ENCODE data around the gene LRRC49.

Gene LRRC49

DNA sequence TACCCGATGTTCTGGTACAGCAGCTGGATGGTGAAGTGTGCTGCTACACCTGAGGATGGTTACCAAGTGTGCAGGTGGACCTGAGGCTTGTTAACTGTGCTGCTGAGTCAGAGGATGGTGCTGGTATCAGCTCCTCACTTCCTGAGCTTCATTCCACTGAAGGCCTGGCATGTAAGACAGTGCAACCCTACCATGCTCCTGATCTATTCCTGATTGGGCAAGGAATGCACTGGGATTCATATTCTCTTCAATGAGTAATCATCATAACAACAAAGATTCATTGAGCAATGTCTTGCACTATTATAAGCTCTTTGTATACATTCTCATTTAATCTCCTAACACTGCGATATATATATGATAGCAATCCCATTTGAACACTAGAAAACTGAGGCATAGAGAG is 159.7 kb downstream of the LRRC49 start:
- peak; percentile 72 for DNase-seq

DNA sequence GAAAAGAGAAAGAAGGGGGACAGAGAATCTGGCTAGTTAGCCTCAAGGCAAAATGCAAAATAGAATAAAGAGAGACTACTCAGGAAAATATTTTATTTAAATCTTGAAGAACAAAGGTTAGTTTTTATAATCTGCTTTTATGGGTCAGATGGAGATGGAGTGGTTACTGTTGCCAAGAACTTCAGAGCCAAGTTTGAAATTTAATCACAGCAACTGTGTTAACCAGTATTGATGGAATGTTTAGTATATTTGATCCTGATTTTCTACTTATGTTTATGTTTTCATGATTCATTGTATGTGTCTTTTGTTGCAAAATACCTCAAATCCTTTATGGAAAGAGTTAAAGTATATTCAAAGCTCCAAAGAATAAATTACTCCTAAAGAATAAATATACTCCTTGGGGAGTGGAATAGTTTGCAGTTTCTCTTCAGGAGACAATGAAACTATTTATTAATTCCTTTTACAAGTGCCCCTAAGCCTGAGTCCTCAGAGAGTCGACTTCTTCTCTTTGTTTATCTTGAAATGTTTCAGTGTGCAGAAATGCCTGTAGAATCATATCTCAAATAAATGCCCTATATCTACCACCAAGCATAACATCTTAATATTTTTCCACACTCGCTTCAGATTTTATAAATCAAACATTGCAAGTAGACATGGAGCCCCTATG is 161.8 kb downstream of the LRRC49 start:
- no peak for DNase-seq

DNA sequence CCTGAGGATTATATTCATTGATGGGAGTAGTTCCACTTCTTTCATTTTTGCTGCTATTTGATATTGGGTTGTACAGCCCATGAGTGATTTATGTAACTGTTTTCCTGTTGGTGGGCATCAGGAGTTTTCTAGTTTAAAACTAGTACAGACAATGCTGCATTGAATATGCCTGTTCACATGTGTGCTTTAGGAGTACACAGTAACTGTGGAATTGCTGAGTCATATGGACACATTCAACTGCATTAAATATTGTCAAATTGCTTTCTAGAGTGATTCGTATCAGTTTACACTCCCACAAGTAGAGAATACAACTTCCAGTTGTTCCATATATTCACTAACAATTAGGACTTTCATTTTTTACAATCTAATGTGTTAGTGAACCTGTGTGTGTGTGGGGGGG is 162.8 kb downstream of the LRRC49 start:
- peak; percentile 67 for DNase-seq

DNA sequence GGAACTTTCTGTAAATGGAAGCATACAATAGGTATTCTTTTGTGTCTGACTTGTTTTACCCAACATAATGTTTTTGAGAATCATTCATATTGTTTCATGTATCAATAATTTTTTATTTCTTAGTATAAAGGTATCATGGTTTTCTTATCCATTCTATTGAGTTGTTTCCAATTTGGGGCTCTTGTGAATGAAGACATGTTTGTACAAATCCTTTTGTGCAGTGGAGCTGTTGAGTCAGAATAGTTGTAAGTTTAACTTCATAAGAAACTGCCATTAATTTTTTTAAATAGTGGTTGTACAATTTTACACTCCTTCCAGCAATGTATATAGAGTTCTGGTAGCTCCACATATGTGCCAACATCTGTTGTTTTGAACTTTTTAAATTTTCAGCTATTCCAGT is 163.5 kb downstream of the LRRC49 start:
- DNase-seq, result no peak

DNA sequence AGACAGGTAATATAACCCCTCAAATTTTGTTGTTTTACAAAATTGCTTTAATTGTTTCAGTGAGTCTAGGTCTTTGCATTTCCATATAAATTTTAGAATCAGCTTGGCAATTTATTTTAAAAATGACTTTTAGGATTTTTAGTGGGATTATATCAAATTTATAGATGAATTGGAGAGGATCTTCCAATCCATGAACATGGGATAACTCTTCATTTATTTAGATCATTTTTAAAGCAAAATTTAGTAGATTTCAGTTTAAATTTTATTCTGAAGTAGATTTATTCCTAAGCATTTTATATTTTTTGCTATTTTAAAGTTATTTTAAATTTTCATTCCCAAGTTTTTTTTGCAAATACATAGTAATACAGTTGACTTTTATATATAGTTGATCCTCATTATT is 164.5 kb downstream of the LRRC49 start:
- no peak for DNase-seq

DNA sequence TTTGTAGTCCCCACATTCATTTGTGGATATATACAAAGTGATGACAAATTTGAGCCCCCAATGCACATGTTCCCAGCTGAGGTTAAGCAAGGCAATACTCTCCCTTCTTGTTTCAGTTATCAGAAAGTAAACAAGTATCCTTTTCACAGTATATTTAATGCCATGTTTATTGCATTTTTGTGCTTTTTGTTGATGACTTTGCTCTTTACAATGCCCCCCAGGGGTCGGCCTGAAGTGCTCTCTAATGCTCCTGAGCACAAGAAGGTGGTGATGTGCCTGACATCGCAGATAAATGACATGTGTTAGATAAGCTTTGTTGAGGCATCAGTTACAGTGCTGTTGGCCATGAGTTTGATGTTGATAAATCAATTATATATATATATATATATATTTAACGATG is 165.0 kb downstream of the LRRC49 start:
- no peak for DNase-seq

DNA sequence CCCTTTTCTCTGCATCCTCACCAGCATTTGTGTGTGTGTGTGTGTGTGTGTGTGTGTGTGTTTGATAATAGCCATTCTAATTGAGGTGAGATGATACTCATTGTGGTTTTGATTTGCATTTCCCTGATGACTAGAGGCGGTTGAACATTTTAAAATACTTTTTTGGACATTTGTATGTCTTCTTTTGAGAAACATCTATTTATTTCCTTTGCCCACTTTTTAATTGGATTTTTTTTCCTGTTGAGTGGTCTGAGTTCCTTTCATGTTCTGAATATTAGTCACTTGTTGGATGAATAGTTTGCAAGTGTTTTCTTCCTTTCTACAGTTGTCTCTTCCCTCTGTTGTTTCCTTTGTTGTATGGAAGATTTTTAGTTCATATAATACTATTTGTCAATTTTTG is 168.4 kb downstream of the LRRC49 start:
- DNase-seq, result peak; percentile 54

DNA sequence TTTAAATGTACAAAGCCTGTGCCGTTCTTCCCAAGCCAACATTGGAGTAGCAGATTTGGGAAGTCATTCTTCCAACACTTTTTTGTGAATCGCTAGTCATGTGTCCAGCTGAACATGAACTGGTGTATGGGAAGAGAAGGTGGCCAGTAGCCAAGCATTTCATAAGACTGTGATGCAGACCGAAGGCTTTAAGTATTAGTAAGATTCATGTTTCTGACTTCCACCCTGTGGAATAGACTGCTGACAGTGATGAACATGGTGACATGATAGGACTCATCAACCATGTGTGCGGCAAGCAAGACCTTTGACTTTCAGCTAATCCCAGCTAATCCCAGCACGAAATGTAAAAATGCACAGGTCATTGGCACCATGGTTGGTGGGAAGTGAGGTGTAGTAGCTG is 174.4 kb downstream of the LRRC49 start:
- DNase-seq, result peak; percentile 94

DNA sequence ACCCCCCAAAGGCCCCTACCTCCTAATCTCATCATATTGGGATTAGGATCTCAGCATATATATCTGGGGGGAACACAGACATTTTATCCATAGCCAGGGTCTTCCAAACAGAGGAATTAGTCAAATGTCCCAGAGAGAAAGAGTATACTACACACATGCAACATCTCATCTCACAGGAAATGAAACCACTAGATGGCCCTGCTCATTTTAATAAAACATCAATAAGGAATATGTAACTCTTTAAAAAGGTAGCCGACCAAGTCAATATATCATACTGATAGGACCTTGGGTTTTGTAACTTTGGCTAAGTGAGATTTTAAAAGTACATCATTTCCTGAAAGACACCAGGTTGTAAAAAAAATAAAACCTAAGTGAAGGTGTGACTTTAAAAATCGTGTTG is 177.1 kb downstream of the LRRC49 start:
- no peak for DNase-seq

DNA sequence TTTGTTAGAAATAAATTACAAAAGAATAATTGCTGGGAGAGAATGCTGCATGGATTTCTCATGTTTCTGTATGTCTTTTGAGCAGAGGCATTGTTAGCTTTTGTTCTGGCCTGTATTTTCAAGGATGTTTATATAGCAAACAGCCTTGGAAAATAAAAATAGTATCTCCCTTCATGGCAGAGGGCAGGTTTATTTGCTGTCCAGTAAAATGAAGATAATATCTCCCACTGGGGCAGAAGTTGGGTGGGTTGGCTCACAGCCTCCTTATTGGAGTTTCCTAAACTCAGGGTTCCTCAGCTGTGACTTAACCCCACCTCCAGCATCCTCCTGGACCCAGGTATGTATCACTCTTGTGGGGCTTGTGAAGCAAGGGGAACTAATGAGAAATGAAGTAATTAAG is 178.9 kb downstream of the LRRC49 start:
- DNase-seq, result no peak

DNA sequence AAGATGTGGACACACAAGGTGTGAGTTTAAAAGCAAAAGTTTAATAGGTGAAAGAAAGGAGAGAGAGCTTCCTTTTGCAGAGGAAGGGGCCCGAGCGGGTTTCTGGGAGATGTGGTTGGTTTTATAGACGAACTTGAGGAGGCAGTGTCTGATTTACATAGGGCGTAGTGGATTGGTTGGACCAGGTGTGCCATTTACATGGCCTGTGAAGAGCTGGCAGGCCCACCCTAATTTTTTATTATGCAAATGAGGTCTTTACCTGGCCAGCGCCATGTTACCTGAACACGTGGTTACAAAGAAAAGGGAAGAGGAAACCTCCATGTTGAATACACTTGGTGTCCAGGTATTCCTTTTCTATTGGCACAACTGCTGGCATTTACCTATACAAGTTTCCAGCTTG is 179.8 kb downstream of the LRRC49 start:
- DNase-seq, result no peak

DNA sequence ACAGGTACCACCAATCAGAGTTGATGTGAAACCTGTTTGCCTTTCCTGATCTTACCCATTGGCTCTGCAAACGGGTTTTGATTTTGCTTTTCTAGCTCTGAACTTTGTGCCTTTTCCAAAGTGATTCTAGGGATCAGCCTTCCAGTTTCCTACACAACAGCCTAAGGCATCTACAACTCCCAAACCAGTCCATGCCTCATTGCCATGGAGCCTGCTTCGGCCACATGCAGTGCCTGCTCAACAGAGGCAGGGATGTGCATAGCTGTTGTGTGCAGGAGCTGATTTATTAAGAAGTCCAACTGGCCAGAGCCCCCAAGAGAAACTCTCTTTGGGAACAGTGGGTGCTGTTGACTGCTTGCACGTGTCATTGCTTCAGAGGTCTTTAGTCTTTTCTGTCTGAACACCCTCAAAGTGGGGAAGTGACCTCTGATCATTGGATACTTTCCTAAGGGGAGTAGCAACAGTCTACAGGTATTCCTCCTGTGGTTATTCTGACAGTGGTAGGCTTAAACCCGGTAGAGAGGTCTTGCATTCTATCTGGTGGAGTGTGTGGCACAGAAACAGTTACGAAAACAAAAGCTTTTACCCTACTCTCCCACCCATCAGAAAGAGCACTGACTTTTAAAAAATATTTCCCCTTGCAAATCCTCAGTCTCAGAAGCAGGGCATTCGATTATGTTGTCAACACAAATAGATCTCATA is 186.0 kb downstream of the LRRC49 start:
- DNase-seq, result no peak

DNA sequence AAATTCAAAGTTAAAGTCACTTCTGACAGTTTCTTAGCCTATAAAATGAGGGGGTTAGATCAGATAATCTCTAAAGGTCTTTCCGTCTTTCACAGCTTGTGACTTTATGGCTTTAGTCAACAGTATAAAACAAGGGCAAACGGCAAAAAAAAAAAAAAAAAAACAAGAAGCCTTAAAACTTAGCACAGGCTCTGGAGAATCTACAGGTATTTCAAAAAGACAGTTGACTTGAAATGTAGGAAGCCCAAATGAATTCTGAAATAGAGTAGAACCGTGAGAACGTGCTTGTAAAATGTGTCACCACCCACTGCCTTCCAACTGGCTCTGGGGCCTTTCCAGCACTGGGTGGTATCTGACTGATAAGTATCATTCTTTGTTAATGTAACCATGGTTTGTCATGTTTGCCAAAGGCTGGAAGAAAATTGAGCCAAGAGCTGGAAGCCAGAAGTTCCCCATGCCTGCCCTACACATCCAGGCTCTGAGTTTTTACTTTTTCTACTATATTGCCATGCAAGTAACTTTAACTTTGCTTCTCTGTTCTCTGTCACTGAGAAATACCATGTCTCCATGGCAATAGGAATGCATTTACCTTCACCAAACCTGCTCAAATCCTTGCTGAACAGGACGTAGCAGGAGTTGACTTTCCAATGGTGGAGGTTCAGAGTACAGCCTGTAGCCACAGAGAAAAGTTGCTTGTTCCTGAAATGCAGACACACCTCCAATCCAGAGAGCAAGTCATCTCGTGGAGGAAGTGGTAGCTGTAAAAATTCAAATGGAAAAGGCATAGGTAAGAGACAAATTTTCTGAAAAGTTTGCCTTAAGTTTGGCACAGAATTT is 186.8 kb downstream of the LRRC49 start:
- DNase-seq, result peak; percentile 67

DNA sequence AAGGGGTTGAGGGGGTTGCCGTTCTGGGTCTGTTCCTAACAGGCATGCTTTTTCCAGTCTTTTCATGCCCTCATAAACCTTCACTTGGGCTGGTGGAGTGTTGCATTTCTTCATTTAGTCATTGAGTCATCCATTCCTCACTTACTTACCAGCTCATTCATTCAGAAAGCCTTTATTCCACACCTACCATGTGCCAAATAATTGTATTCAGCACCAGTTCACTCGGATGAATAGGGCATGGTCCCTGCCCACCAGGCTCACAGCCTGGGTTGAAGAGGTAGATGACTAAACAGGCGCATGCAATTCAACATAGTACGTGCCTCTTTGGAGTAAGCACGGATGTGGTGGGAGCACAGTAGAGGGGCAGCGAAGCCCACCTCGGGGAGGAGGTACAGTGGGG is 187.5 kb downstream of the LRRC49 start:
- DNase-seq, result no peak

DNA sequence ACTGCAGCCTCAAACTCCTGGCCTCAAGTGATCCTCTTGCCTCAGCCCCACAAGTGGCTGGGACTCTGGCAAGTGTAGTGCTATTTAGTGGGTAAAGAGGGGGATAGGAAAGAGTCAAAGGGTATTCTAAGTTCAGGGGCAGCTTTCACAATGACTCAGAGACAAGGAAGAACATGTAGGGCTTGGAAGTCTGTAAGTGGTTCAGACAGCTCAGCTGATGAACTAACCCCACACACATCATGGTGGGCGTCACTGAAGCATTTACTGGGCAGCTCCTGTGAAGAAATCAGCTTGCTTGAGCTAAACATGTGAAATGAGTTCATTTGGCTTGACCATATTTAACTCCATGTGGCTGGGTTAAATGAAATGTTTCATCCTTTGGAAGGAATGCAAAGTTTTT is 188.1 kb downstream of the LRRC49 start:
- DNase-seq, result peak; percentile 83

DNA sequence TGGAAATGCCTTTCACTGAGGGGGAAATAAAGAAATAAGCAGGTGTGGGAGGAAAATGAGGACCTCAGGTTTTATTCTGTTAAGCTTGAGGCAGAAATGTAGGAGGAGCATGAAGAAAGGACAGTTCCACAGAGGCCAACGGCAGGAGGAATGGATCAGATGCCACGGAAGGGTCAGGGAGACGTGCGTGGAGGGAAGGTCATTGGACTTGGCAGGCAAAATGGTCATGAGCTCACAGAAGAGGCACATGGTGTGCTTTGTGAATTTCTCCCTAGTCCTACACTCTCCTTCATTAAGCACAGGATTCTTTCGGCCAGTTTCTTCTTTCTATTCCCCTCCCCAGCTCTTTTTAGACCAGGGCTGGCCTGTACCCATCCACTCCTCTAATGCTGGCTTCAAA is 190.2 kb downstream of the LRRC49 start:
- DNase-seq, result no peak

DNA sequence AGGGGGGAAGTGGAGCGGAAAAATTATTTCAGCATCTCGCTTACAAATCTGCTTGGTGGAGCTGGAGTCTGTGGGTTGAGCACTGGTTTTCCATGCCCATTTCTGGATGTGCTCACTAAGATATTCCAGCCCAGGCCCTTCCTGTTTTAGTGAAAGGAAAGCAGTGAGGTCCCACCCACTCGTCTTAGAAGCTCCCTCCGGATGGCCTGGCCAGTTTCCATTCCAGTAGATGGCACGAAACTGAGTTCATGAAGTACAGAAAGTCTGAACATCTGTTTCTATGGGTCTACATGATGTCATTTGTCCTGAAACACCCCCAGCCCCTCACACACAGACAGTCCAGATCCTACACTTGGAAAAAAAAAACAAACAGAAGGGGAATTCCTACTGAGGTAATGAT is 190.7 kb downstream of the LRRC49 start:
- DNase-seq, result peak; percentile 44

DNA sequence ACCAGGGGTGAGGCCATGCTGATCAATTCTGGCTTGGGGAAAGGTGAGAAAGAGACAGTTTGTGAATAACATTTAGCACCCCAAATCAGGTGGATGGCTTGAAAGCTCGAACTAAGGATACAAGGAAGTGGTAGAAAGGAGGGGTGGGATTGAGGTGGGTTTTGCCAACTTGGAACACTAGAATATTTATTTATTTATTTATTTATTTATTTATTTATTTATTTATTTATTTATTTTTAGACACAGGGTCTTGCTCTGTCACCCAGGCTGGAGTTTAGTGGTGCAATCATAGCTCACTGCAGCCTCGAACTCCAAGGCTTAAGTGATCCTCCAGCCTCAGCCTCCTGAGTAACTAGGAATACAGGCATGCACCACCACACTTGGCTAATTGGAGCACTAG is 191.6 kb downstream of the LRRC49 start:
- no peak for DNase-seq

DNA sequence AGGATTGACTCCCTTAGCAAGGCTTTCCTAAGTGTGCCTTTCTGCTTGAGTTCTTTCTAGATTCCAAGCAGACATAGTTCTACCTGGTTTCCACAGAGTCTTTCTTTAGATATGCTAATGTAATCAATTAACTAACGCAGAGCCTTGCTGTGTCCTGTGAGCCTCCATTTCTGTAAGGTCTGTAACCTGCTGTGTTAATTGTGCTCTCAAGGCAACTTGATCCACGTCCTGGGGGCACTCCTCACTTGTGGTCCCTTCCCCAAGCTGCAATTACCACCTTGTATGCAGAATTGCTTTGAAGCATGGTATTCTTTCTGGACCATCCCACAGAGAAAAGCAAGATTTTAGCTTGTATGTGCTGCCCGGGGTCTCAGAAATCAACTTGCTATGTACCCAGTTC is 193.2 kb downstream of the LRRC49 start:
- DNase-seq, result no peak

DNA sequence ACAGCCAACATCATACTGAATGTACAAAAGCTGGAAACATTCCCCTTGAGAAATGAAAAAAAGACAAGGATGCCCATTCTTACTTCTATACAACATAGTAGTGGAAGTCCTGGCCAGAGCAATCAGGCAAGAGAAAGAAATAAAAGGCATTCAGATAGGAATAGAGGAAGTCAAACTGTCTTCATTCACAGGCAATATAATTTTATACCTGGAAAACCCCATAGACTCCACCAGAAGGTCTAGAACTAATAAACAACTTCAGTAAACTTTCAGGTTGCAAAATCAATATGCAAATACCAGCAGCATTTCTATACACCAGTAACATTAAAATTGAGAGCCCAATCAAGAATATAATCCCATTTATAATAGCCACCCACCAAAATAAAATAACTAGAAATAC is 195.5 kb downstream of the LRRC49 start:
- DNase-seq, result no peak

DNA sequence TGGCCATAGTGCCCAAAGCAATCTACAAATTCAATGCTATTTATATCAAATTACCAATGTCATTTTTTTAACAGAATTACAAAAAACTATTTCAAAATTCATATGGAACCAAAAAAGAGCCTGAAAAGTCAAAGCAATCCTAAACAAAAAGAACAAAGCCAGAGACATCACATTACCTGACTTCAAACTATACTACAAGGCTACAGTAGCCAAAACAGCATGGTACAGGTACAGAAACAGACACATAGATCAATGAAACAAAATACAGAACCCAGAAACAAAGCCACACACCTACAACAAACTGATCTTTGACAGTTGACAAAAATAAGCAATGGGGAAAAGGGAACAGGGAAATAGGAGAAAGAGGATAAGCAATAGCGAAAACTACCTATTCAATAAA is 196.1 kb downstream of the LRRC49 start:
- no peak for DNase-seq

DNA sequence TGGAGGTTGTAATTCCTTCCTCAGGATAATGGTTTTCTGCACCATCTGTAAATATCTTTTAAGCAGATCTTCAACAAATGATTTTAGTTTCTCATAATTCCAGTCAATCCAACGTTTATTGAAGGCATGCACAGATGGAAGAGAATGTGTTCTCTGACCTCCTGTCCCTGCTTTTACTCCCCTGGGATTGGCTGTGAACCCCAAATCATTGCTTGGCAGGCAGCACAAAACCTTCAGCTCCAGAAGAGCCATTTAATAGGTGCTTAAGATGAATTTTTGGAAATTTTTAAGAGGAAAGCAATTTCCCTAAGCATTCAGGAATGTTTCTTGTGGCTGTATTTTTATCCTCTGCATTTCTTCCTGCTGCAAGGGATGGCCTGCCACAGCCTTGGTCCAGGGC is 197.2 kb downstream of the LRRC49 start:
- DNase-seq, result no peak

DNA sequence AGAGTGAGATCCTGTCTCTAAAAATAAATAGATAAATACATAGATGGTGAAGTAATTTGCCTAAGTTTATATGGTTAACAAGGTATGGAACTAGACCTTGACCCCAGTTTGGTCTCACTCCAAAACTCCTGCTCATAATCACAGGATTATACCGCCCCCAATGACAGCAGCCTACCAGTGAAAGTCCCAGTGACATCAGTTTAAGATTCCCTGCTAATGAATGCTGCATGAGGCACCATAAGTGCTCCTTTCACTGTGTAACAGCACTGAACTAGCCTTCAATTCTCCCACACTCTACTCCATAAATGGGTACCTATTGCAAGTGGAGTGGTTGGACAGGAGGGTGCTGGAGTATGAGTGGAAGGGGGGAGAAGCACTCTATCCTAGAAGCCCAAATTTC is 199.0 kb downstream of the LRRC49 start:
- no peak for DNase-seq

DNA sequence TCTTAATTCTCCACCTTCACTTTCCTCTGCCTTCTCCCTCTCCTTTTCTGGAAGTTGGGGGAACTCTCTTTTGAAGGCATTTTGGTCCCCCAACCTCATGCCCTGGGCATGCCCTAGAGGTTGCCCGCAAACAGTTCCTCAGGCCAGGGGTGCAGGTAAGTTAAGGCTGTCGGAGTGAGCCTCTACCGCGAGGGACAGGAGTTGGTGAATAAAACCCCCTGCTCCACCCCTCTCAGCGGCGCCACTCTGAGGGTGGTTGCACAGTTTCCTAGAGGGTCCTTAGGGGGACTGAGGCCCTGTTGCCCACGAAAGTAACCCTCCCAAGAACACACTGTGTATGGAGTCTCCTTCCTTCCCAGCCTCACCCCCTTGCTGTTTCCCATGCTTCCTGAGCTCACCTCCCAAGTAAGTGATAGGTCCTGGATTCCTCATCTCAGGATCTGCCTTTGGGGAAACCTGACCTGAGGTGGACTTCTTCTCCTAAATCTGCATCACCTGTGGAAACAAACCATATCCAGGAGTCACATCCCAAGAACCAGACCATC is 199.5 kb downstream of the LRRC49 start:
- no peak for DNase-seq

Data from fibroblast of skin of abdomen (primary cell).